ENCODE measurements around the gene ITGA7.

ITGA7 gene

DNA sequence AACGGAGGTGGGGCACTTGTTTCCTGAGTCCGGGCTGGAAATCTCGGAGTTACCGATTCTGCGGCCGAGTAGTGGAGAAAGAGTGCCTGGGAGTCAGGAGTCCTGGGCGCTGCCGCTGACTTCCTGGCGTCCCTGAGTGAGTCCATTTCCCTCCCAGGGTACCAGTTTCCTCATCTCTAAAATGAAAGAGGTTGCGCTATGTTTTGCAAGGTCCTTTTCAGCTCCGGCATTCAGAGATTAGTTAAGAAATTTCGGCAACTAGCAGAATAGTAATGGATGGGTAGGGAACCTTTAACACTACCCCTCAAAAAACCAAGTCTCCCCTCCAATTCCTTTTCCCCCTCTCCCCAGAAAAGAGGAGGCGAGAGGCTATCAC is 8.9 kb upstream of the ITGA7 start:
- Mint-ChIP-seq H3K36me3 (ENCODE audit: low read depth) (peaks cover 41% of the 10 kb centered on the region), H3K27ac (peak overlapping the region; percentile 97), H3K9me3 (no peaks in the 10 kb centered on the region), H3K4me1 (ENCODE audit: low read depth) (peaks cover 44% of the 10 kb centered on the region), H3K4me3 (peak overlapping the region; percentile 91), H3K27me3 (no peaks in the 10 kb centered on the region)
- no peak for DNase-seq

DNA sequence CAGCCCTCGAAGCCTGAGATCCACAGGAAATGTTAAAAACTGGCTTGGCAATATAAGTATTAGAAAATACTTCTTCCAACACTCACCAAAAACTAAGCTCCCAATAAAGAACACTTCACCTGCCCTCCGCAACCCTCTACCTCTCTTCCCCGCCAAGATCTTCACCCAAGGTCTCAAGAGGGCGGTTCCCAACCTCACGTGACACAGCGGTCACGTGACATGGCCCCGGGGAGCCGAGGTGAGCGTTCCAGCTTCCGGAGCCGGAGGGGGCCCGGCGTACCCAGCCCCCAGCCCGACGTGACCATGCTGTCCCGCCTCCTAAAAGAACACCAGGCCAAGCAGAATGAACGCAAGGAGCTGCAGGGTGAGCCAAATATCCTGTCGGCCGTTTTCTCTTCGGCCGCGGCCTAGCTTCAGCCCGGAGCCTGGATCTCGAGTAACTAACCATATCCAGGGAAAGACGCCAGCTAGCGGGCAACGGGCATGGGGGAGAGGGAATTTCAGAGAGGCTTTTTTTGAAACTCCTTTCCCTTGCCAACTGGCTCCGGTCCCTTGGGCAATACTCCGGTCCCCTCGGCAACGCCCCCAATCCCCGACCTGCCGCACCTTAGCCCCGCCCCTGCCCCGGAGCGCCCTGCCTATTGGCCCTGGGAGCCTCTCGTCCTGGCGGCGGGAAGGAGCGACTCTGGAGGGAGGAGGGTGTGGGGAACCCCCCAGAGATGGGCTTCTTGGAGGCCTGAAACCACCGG is 8.3 kb upstream of the ITGA7 start, which contains the start of gene BLOC1S1:
BLOC1S1 (plus strand) TSS at position 214 of the 749 bp plus-strand sequence; CDS start at position 220, 6 bp downstream.
- DNase-seq, result peak; percentile 95

DNA sequence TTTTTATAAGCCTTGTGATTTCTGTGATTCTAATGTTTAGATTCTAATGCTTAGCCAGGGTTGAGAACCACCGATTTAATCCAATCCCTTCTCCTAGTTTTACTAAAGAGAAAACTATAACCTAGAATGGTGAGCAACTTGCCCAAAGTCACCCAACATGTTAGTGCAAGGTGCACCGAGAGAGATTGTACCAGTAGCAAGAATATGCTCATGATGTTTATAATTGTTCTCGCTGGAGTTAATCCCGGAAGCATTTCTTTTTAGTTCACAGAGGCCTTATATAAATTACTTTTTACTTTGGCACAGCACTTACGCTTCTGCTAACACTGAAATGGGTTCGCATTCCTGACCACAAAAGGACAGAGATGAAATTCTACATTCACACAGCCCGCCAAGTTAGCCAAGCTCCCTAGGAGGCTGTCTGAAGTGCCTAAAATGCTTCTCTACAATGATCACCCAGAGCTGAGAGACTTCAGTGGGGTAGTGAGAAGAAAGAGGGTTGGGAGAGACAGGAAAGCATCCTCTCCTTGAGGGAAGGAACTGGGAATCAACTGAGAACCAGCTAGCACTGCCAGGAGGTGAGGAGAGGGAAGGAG is 7.6 kb upstream of the ITGA7 start:
- no peak for DNase-seq
- no peaks in the 10 kb centered on the region for H3K9me3 Mint-ChIP-seq
- peaks cover 38% of the 10 kb centered on the region for H3K4me1 Mint-ChIP-seq (ENCODE audit: low read depth)
- H3K4me3 Mint-ChIP-seq, result peak overlapping the region; percentile 91
- H3K27me3 Mint-ChIP-seq, result no peaks in the 10 kb centered on the region
- peak overlapping the region; percentile 97 for H3K27ac Mint-ChIP-seq
- H3K36me3 Mint-ChIP-seq (ENCODE audit: low read depth), result peaks cover 38% of the 10 kb centered on the region

More for the DNA sequence above, 8.3 kb upstream of the ITGA7 start, which contains the start of gene BLOC1S1:
- Mint-ChIP-seq H3K27ac (peak within 1 kb of the TSS; percentile 97), H3K27me3 (no peaks in the 10 kb centered on the region), H3K9me3 (no peaks in the 10 kb centered on the region), H3K36me3 (ENCODE audit: low read depth) (peaks cover 40% of the 10 kb centered on the region), H3K4me1 (ENCODE audit: low read depth) (peaks cover 44% of the 10 kb centered on the region), H3K4me3 (peak within 1 kb of the TSS; percentile 91)

DNA sequence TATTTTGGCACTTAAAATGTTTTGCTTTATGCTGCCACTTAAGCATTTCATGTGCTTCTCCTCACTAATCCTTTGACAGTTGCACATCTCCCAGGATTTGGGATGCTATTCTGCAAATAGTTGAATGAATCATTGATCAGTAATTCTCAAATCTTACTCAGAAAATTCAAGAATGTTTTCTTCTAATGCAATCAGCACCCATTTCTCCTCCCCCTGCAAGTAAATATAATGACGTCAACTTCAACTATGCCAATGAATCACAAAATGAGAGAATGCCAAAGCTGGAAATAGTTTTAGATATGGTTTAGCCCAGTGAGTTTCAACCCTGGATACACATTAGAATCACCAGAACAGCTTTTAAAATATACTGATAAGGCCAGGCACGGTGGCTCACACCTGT is 6.0 kb upstream of the ITGA7 start:
- peaks cover 36% of the 10 kb centered on the region for H3K4me1 Mint-ChIP-seq (ENCODE audit: low read depth)
- DNase-seq, result no peak
- no peaks in the 10 kb centered on the region for H3K9me3 Mint-ChIP-seq
- no peak overlapping the region for H3K27ac Mint-ChIP-seq
- peaks cover 28% of the 10 kb centered on the region for H3K36me3 Mint-ChIP-seq (ENCODE audit: low read depth)
- no peak overlapping the region for H3K4me3 Mint-ChIP-seq
- H3K27me3 Mint-ChIP-seq, result peaks cover 7% of the 10 kb centered on the region

DNA sequence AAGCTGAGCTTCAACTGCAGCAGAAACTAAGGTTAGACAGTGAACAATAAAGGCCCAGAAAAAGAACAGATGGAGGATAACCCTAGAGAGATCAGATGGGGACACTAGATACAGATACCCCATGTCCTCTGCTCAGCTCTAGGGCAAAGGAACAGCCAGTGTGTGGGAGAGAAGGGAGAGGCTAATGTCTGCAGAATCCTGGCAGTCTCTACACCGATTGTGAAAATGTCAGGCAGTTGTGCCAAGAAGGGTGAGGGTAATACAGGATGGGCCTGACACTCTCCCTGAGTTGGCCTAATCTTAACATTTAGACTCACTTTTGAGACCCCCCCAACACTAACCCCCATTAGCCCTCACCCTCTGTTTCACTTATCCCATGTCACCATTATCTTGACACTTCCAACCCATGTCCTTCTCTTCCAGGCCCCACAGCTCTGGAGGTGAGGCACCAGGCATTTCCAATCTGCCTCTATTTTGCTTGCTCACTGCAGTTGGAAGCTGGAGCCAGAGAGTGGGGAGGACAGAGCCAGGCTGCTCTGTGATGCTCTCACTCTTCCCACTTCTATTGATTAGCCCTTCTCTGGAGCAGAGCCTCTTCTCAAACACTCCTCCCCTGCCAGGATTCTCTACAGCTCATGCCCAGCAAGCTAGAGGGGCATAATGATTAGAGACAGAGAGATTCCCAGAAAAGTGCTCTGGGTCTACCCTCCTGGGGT is 5.2 kb upstream of the ITGA7 start:
- Mint-ChIP-seq H3K27me3 (peaks cover 15% of the 10 kb centered on the region), H3K4me3 (no peak overlapping the region), H3K27ac (no peak overlapping the region), H3K9me3 (no peaks in the 10 kb centered on the region), H3K4me1 (ENCODE audit: low read depth) (peaks cover 35% of the 10 kb centered on the region), H3K36me3 (ENCODE audit: low read depth) (peaks cover 20% of the 10 kb centered on the region)
- DNase-seq, result no peak

DNA sequence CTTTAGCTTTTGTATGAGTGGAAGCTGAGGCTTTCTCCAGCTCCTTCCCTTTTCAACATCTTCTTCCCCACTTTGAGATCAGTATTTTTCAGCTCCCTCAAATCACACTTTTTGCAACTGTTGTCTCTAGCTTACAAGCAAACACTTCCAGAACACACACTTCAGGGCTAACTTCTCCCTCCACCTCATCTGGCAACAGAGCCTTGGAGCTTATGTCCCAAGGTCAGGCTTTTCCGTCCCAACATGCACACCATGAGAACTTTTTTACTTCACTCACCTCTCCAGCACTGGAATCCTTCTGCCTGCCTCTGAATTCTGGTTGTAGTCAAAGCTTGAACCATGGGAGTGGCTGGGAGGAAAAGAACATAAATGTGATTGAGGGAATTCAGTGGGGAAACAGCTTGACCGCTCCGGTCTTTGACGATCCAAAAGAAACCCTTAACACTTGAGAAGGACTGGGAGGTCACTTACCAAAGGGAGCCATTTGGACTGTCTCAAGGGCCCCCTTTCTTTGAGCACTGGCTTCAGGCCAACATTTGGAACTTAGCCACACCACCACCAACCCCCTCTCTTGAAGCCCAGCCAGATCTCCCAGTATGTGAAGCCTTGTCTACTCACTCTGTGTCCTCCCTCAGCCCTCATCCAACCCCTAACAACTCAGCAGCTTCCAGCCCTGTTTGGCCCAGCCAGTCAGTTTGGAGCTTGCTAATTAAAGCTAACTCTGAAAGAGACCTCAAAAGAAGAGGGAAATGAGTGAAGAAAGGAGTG is 4.3 kb upstream of the ITGA7 start:
- Mint-ChIP-seq H3K27ac (no peak overlapping the region), H3K27me3 (peaks cover 20% of the 10 kb centered on the region), H3K4me3 (no peak overlapping the region), H3K4me1 (ENCODE audit: low read depth) (peaks cover 31% of the 10 kb centered on the region), H3K9me3 (no peaks in the 10 kb centered on the region), H3K36me3 (ENCODE audit: low read depth) (peaks cover 11% of the 10 kb centered on the region)
- no peak for DNase-seq

DNA sequence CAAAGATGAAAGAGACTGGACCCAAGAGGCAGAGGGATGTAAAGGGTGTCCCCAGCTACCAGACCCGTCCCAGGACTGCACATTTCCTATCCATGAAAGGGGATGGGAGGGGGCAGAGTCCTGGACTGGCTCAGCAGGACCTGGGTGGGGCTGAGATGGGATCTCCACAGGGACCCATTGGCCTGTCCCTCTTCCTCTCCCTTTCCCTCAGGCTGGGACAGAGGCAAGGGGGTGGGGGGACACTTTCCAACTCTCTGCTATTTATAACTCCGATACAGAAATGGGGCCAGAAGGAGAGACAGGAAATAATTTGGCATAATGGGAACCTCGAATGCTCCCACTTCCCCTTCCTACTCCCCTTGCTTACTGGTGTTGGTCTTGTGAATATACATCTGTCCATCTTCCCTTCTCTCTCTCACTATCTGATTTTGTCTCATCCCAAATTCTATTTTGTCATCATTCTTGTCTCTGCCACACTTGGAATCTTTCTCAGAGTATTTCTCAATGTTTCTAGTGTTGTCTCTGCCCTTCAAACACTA is 1.1 kb upstream of the ITGA7 start:
- Mint-ChIP-seq H3K27ac (no peak overlapping the region), H3K4me1 (ENCODE audit: low read depth) (peaks cover 19% of the 10 kb centered on the region), H3K36me3 (ENCODE audit: low read depth) (no peaks in the 10 kb centered on the region), H3K9me3 (no peaks in the 10 kb centered on the region), H3K4me3 (peak overlapping the region; percentile 77), H3K27me3 (peaks cover 29% of the 10 kb centered on the region)
- DNase-seq, result no peak

DNA sequence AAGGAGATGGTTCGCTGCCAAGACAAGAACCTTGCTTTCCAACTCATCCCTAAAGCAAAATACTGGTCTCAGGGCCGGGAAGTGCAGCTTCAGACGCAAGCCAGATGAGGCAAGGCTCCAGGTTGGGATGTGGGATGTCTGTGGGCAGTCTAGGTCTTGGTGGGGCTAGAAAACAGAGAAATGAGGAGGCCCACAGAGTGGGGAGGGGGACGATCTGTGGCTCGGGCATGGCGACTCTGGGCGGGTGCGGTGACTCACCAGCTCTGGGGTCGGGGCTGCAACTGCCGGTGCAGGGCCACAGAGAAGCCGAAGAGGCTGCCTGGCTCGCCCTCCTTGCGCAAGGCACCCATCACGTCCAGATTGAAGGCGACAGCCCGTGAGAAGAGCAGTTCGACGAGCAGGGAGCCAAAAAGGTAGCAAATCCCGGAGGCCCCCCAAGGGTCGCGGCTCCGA is 459 bp downstream of the ITGA7 start:
- no peaks in the 10 kb centered on the region for H3K9me3 Mint-ChIP-seq
- DNase-seq, result no peak
- H3K36me3 Mint-ChIP-seq (ENCODE audit: low read depth), result no peaks in the 10 kb centered on the region
- peaks cover 29% of the 10 kb centered on the region for H3K27me3 Mint-ChIP-seq
- H3K27ac Mint-ChIP-seq, result no peak overlapping the region
- peaks cover 19% of the 10 kb centered on the region for H3K4me1 Mint-ChIP-seq (ENCODE audit: low read depth)
- H3K4me3 Mint-ChIP-seq, result peak overlapping the region; percentile 77

DNA sequence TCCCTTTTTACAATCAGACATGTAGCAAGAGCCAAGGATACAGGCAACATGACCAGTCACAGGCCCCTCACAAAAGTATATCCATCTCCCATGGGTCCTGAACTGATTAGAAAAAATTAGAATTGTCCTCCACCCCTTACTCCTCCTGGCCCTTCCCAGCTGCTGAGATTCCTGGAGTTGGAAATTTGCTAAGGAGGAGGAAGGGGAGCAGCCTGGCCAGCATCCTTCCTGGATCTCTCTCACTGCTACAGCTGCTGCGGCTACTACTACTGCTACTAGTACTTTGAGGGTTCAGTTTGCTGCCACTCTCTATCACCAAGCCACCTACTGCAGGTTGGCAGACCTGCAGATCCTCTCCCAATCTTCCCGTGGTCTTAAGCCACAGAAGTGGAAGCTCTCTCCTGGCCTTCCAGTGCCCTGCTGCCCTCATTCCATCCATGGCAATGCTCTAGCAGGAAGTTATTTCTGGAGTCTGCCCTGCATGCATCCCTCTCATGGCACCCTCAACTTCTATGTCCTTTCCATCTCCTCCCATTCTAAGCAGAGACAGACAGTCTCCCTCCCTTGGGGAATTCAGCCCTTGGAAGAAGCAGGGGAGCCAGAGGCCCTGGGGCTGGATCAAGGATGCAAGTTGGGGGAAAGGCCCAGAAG is 1.0 kb downstream of the ITGA7 start:
- Mint-ChIP-seq H3K27ac (no peak overlapping the region), H3K27me3 (peaks cover 29% of the 10 kb centered on the region)
- no peak for DNase-seq

DNA sequence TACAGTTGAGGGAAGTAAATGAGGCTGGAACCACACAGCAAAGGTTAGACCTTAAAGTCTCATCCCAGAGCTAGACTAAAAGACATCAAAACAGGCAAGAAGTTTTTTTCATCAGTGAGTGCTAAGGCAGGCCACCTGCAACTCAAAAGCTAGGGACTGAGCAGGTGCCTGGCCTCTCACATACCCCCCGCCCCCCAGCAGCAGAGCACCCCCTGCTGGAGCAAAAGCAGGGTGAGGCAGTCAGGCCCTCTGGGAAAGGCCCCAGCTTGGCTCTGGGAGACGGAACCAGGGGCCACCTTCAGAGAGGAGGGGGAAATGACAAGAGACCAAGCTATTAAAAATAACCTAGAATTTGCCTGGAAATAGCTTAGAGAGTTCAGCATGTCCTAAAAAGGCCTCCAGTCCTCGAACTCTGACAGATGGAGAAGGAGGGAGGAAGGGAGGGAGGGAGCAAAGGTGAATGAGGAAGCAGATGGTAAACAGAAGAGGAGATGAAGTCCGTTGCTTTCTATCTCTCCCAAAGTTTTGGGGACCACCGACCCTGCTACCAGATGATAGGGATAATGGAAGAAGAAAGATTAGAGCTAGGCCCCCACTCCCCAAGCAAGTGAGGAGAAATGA is 1.8 kb downstream of the ITGA7 start:
- H3K27ac Mint-ChIP-seq, result no peak overlapping the region
- peaks cover 29% of the 10 kb centered on the region for H3K27me3 Mint-ChIP-seq
- DNase-seq, result no peak
- H3K4me1 Mint-ChIP-seq (ENCODE audit: low read depth), result peaks cover 19% of the 10 kb centered on the region
- H3K9me3 Mint-ChIP-seq, result no peaks in the 10 kb centered on the region
- H3K36me3 Mint-ChIP-seq (ENCODE audit: low read depth), result no peaks in the 10 kb centered on the region
- no peak overlapping the region for H3K4me3 Mint-ChIP-seq

More for the DNA sequence above, 1.0 kb downstream of the ITGA7 start:
- no peaks in the 10 kb centered on the region for H3K9me3 Mint-ChIP-seq
- peak overlapping the region; percentile 77 for H3K4me3 Mint-ChIP-seq
- H3K4me1 Mint-ChIP-seq (ENCODE audit: low read depth), result peaks cover 19% of the 10 kb centered on the region
- H3K36me3 Mint-ChIP-seq (ENCODE audit: low read depth), result no peaks in the 10 kb centered on the region

DNA sequence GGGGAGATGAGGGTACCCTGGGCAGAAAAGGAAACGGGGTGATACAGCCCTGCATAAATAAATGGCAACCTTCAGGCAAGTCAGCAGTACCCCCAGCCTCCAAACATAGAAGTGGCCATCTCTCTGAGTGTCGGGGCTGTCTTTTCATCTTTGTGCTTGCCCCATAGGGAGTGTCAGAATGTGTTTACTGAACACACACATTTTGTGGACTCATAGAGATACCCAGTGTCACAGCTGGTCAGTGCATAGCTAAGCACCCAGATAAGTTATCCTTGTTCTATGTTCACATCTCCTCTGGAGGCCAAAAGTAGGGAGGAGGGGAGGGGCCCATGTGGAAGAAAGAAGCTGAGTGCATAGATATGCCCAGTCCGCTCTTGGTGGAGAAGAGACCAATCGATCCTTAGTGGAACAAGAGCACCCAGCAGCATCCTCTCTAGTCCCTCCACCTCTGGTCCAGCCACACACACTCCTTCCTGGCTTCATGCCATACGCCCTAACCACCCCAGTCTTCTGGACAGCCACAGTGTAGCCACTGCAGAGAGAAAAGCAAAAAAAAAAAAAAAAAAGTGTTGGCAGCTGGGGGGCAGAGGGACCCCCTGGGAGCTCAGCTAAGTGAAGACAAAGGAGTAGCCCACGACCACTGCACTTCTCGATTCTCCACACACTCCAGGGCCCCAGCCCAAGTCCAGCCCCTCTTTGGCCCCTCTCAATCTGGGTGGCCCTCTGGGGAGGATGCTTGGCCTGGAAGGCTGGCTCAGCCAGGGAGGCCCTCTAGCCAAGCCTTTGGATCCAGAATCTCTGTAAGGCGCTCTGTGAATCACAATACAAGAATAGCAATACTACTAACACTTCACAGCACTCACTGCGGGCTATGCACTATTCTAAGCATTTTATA is 2.6 kb downstream of the ITGA7 start:
- peaks cover 29% of the 10 kb centered on the region for H3K27me3 Mint-ChIP-seq
- DNase-seq, result no peak
- H3K9me3 Mint-ChIP-seq, result no peaks in the 10 kb centered on the region
- no peak overlapping the region for H3K4me3 Mint-ChIP-seq
- no peaks in the 10 kb centered on the region for H3K36me3 Mint-ChIP-seq (ENCODE audit: low read depth)
- H3K27ac Mint-ChIP-seq, result no peak overlapping the region
- H3K4me1 Mint-ChIP-seq (ENCODE audit: low read depth), result peaks cover 19% of the 10 kb centered on the region

DNA sequence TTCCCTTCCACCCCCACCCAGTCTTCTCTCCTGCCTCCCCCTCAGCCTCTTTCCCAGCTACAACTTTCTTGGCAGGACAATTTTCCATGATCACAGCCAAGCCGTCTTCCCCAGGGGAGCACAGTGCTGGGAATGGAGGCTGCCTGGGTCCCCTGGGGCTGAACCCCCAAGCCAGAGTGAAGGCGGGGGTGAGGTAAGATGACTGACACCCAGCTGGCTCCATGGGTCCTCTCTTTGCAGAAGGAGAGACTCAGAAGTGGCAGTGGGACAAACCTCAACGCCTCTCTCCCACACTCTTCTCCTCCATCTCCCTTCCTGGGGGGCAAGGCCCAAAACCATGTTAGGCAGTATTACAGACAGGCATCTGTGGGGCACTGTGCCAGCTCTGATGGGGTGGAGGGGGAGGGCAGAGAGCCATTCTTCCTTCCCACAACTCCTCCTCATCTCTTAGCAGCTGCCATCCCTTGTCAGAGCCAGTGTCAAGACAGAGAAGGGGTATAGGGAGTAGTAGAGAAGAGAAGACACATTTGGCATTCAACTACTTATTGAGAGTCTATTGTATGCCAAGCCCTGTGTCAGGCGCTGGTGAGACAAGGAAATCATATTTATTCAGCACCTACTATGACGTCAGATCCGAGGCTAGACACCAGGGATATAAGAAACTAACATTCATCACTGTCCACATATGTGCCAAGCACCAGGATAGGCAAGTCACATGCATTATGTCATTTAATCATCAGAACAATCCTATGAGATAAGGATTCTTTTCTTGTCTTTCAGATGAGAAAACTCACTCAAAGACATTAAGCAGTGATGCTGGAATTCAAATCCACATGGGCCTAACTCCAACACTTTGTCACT is 3.6 kb downstream of the ITGA7 start:
- Mint-ChIP-seq H3K27me3 (peaks cover 26% of the 10 kb centered on the region), H3K9me3 (no peaks in the 10 kb centered on the region), H3K36me3 (ENCODE audit: low read depth) (no peaks in the 10 kb centered on the region), H3K4me1 (ENCODE audit: low read depth) (peaks cover 18% of the 10 kb centered on the region), H3K4me3 (no peak overlapping the region), H3K27ac (no peak overlapping the region)
- DNase-seq, result no peak

Measured in activated T-cell treated with anti-CD3 and anti-CD28 coated beads, Interleukin-2, amount 50 U/mL, for 24 hours (primary cell).